ENCODE data around the gene DSE.

GRCh38 chr6:116447052-116447451 is 76.3 kb downstream of the DSE start:
- TF ChIP-seq GATA2 (IDR thresholded peaks at IDR 0.05; ENCODE audit: low read depth, low read length) (no peak), GATA3 (IDR thresholded peaks at IDR 0.05; ENCODE audit: low read depth, low read length) (no peak)

Measured in SH-SY5Y (cell line).